ENCODE results near the gene SOBP. TPM values are rescaled to one million over a fixed set of nuclear protein-coding genes. Genes with fewer than 3 reads are reported as not detected.

SOBP gene
- total and polyA plus RNA-seq, 2 experiments from 2014 or later: 1.5 to 3.0 TPM

- no peak for TF ChIP-seq CREB1 (CRISPR knock-in tag; IDR thresholded peaks at IDR 0.05; ENCODE audit: low read depth)
- no peak for TF ChIP-seq NANOG (IDR thresholded peaks at IDR 0.05; ENCODE audit: borderline replicate concordance)
- TF ChIP-seq ZNF114 (CRISPR knock-in tag; IDR thresholded peaks at IDR 0.05): no peak
- TF ChIP-seq POLR2AphosphoS5 (IDR thresholded peaks at IDR 0.05; ENCODE audit: low read depth): no peak
- no peak for TF ChIP-seq ZNF331 (CRISPR knock-in tag; IDR thresholded peaks at IDR 0.05; ENCODE audit: low read depth)
- TF ChIP-seq EZH2 (IDR thresholded peaks at IDR 0.05; ENCODE audit: low read depth, unreplicated experiment): no peak
- TF ChIP-seq EZH2phosphoT487 (IDR thresholded peaks at IDR 0.05; ENCODE audit: unreplicated experiment): no peak
- TF ChIP-seq ZNF462 (CRISPR knock-in tag; IDR thresholded peaks at IDR 0.05): no peak
- TF ChIP-seq, protein P1, sequence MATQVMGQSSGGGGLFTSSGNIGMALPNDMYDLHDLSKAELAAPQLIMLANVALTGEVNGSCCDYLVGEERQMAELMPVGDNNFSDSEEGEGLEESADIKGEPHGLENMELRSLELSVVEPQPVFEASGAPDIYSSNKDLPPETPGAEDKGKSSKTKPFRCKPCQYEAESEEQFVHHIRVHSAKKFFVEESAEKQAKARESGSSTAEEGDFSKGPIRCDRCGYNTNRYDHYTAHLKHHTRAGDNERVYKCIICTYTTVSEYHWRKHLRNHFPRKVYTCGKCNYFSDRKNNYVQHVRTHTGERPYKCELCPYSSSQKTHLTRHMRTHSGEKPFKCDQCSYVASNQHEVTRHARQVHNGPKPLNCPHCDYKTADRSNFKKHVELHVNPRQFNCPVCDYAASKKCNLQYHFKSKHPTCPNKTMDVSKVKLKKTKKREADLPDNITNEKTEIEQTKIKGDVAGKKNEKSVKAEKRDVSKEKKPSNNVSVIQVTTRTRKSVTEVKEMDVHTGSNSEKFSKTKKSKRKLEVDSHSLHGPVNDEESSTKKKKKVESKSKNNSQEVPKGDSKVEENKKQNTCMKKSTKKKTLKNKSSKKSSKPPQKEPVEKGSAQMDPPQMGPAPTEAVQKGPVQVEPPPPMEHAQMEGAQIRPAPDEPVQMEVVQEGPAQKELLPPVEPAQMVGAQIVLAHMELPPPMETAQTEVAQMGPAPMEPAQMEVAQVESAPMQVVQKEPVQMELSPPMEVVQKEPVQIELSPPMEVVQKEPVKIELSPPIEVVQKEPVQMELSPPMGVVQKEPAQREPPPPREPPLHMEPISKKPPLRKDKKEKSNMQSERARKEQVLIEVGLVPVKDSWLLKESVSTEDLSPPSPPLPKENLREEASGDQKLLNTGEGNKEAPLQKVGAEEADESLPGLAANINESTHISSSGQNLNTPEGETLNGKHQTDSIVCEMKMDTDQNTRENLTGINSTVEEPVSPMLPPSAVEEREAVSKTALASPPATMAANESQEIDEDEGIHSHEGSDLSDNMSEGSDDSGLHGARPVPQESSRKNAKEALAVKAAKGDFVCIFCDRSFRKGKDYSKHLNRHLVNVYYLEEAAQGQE (IDR thresholded peaks at IDR 0.05; ENCODE audit: unreplicated experiment): no peak
- no peak for TF ChIP-seq JUNB (IDR thresholded peaks at IDR 0.05; ENCODE audit: unreplicated experiment)
- TF ChIP-seq STAT1 (IDR thresholded peaks at IDR 0.05; ENCODE audit: unreplicated experiment): no peak
- H3F3A ChIP-seq (replicated peaks; ENCODE audit: low read depth): no peaks in the 10 kb centered on the region
- no peak overlapping the region for H3K4me2 ChIP-seq
- H3K4me3 ChIP-seq: no peak overlapping the region
- H2AFZ ChIP-seq: no peak overlapping the region
- Mint-ChIP-seq H3K27ac (no peak overlapping the region), H3K9me3 (no peaks in the 10 kb centered on the region), H3K36me3 (ENCODE audit: low read depth) (no peaks in the 10 kb centered on the region), H3K27me3 (ENCODE audit: insufficient read depth, low read depth, poor library complexity) (peaks cover 7% of the 10 kb centered on the region), H3K4me1 (peaks cover 72% of the 10 kb centered on the region), H3K4me3 (no peak overlapping the region)
- peaks cover 52% of the 10 kb centered on the region for H3K4me1 ChIP-seq (ENCODE audit: insufficient read depth)
- H3K27ac ChIP-seq (ENCODE audit: low read depth): no peak overlapping the region
- no peak for DNase-seq (ENCODE audit: low spot score)
- H3K79me2 ChIP-seq (replicated peaks; ENCODE audit: insufficient read depth): no peaks in the 10 kb centered on the region
- ATAC-seq: no peak
- no peaks in the 10 kb centered on the region for H3K9me2 ChIP-seq (ENCODE audit: insufficient read depth)
- H4K20me1 ChIP-seq (replicated peaks; ENCODE audit: insufficient read depth): no peaks in the 10 kb centered on the region
- no peaks in the 10 kb centered on the region for H3K27me3 ChIP-seq (ENCODE audit: insufficient read depth)
- H3K36me3 ChIP-seq (ENCODE audit: insufficient read depth): no peaks in the 10 kb centered on the region
These were observed 47.6 kb downstream of the SOBP start for GRCh38 chr6:107537559-107537958.
